GM19239 (cell line): ENCODE data around the gene SH2B2.

Experiments used
- DNase-seq: peaks from one replicate; pipeline ENCODE4 v3.0.0; 2011; ENCODE audit warnings: low spot score; ENCODE audit not compliant: insufficient read length
- FAIRE-seq: peaks from 2 replicates; lab custom pipeline; 2011; peaks lifted over from hg19 to GRCh38; lab: Jason Lieb, UNC

Gene SH2B2

DNA sequence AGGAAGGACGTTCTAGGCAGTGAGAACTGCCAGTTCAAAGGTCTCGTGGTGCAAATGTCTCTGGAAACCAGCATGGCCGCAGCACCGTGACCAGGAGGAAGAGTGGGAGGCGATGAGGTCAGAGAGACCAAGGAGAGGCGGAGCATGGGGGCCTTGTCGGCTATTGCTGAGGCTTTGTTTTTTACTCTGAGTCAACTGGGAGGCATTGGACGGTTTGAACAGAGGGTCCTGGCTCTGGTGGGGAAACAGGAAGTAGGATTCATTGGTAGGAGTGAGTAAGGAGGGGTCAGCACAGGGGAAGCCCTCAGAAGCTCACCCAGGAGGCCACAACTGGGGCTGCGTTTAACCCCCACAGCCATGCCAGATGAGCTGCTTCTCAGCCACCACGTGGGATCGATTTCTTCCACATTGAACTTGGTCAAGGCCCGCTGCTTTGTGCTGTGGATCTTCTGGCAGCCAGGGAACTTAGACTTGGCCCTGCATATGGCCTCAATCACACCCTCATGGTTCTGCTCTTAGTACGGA, 22.2 kb upstream of the SH2B2 start:
- FAIRE-seq: no peak
- no peak for DNase-seq

DNA sequence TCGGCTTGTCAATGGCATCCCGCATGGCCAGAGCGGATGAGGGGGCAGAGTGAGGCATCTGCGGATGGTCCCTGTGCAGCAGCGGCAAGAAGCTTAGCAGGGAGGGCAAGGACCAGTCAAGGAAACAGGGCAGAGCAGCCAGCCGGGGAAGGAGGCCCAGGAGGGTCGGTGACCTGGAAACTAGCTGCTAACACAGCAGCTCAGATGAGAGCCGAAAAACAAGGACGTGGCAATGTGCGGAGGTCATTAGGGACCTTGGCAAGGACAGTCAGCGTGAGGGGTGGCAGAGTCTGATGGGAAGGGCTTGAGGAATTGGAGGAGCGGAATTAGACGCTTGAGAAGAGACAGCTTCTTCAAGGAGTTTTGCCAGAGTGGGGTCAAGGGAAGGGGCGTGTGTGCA, 20.1 kb upstream of the SH2B2 start:
- DNase-seq: no peak
- FAIRE-seq: no peak

DNA sequence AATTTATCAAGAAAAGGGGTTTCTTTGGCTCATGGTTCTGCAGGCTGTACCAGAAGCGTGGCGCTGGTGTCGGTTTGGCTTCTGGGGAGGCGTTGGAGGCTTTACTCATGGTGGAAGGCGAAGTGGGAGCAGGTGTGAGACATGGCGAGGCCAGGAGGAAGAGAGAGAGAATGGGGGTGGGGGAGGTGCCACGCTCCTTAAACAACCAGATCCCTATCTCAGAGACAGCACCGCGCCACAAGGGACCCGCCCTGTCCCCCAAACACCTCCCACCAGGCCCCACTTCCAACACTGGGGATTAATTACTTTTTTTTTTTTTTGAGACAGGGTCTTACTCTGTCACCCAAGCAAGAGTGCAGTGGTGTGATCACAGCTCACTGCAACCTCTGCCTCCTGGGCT, 18.0 kb upstream of the SH2B2 start:
- DNase-seq (no peak), FAIRE-seq (no peak)

GRCh38 chr7:102270178-102270887, 16.3 kb upstream of the SH2B2 start:
- FAIRE-seq (no peak), DNase-seq (no peak)

DNA sequence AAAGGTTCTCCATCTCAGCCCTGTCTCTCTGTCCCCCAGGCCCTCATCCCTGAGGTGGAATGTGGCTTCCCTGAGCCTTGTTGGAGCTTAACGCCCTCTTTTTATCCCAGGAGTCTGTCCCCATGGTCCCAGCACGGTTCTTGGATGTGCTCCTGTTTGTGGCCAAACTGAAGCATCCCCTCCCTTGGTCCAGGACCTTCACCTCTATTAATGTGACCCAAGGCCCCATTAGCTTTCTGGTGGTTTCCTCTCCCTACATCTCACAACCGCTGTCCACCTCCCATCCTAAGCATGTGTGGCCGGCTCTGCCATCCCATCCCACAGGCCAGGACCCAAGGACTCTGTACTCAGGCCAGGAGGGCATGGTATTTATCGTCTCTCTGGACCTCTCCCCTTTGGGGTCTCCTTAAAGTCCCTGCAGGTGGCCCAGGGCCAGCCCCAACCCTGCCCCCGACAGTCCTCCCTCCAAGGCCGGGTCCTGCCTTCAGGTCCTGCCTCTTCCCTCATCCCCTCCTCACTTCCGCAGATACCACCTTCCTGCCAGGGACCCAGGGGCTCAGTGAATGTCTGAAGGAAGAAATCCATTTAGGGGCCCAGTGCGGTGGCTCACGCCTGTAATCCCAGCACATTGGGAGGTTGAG, 15.4 kb upstream of the SH2B2 start:
- no peak for FAIRE-seq
- DNase-seq: no peak

DNA sequence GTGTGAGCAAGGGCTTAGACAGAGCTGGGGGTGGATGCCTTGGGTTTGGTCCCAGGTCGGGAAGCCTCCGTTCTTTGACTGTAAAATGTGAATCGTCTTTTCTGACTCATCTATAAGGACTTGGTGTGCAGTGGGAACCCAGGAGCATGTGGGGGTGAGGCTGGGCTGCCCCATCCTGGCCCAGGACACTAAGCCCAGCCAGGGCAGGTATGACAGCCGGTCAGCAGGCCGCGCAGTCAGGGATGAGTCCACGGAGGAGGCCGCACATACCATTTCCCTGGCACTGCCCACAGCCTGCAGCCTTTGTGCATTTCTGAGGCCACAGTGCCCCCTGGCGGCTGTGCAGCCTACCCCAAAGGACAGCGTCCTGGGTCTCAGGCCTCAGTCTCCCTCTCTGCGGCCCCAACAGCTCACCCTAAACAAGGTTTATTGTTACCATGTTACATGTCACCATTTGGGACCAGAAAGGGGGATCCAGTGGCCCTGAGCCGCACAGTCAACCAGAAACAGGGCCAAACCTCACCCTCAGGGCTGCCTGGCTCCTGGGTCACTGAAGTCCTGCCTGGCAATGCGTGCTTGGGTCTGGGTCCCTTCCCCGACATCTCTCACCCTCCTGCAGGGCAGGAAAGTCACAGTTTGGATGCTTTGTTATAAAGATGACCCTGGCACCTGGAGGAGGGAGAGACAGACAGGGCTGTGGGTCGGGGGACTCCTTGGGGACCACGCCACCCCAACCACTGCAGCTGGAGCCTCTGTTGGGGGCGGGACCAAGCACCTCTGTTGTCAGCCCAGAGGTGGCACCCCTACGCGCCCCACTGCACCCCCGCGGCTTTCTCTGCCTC, 14.4 kb upstream of the SH2B2 start:
- DNase-seq: peak; percentile 89
- FAIRE-seq: peak; percentile 74

- FAIRE-seq (no peak), DNase-seq (no peak)
Measured at GRCh38 chr7:102272917-102273748, 13.5 kb upstream of the SH2B2 start.

DNA sequence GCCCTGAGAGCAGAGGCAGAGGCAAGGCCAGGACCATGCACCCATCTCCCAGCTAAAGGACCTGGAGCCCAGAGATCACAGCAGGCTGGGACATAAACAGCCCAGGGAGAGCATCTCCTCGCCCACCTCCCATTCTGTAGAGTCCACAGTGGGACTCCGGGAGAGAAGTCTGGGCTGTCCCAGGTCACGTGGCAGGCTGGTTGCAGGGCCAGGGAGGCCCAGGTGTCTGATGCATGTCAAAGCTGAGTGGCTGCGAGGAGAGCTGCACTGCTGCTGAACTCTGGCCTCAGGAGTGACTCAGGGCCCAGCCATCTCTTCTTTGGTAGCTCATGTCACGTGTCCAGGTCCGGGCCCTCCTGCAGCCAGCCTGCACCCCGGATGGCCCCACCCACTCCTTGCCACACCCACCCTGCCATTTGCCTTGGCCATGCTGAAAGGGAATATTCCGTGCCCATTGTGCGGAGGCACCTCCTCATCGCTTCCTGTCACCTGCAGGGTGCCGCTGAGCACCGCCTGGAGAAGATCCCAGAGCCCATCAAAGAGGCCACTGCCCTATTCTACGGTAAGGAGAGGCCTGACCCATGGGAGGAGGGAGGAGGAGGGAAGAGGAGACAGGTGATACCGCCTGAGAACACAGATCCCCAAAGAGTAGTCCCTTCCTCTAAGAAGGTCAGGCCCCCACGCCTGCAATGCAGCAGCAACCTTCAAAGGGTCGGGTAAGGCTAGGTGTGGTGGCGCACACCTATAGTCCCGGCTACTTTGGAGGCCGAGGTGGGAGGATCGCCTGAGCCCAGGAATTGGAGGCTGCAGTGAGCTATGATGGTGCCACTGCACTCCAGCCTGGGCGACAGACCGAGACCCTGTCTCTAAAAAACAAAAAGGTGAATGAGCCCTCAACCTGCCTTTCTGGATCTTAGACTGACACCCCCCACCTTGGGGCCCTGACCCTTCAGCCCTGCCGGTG, 12.6 kb upstream of the SH2B2 start:
- DNase-seq (no peak), FAIRE-seq (no peak)

GRCh38 chr7:102275123-102275703, 11.5 kb upstream of the SH2B2 start:
- DNase-seq (no peak), FAIRE-seq (no peak)

- FAIRE-seq: no peak
Measured at GRCh38 chr7:102277901-102278300, 8.8 kb upstream of the SH2B2 start.

DNA sequence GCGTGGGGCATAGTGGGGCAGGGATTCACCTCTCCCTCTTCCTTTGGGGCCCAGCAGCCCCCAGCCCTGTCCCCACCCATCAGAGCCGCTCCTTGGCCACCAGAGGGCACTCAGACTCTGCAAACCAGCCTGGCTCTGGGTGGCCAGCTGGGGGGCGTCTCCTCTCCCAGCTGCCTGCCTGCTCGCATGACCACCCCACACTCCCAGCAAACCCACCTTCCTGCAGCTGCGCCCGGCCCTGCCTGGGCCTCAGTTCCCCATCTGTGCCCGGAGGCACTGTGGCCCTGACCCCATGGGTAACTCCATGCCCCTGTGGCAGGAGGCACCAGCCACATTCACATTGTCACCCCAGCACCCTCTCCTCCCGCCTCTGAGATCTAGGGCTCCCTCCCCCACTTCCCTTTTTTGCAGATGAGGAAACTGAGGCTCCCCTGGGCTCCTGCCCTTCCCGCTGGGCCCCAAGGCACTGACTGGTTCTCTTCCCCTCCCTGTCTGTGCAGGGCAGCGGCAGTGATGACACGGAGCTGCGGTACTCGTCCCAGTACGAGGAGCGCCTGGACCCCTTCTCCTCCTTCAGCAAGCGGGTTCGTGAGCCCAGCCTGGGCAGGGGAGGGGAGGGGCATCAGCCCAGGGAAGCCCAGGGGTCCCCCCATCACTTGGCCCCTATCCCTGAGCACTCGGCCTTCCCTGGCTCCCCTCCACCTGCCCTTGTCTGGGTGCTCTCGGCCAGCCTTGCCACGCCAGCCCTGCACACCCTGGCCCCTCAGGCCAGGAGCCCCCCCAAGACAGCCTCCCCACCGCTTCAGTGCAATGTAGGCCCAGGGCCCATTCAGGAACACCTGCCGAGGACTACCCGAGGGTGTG, 6.9 kb upstream of the SH2B2 start:
- DNase-seq (peak; percentile 81), FAIRE-seq (peak; percentile 80)

More at GRCh38 chr7:102277901-102278300, 8.8 kb upstream of the SH2B2 start:
- DNase-seq: no peak

GRCh38 chr7:102280521-102280920, 6.1 kb upstream of the SH2B2 start:
- DNase-seq: no peak
- FAIRE-seq: no peak

- FAIRE-seq (no peak), DNase-seq (no peak)
Measured at GRCh38 chr7:102281785-102282184, 4.9 kb upstream of the SH2B2 start.

DNA sequence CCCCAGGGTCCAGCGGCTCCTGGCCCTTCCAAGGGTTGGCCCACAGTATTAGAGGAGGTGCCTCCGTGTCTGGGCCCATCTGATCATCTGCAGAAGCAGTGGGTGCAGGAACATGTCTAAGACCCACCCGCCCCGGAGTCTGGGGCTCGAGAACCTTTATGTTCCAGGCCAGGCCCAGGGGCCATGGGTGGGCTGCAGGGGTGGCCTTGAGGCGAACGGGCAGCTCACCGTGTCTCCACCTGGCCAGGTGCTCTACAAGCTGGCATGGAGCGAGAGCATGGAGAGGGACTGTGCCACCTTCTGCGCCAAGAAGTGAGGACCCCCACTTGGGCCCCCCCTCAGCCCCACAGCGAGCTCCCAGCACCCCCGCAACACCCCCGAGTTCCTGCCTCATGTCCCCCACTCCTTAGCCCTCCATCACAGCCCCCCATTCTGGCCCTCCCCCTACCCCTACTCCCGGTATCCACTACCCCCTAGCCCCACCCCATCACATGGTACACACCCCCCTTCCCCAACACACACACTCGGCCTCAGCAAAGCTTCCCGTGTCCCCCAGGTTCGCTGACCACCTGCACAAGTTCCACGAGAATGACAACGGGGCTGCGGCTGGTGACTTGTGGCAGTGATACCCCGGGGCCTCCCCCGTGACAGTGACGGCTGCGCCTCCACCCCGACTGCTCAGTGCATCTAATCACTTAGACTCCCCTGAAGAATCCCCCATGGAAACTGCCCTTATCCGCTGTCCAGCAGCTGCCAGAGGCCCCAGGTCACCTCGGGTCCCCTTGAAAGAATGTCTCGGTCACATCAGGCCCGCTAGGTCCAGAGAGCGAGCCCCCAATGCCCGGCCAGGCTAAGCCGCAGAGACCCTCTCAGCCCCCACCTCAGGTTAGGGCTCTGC, 4.0 kb upstream of the SH2B2 start:
- FAIRE-seq (no peak), DNase-seq (no peak)

- no peak for DNase-seq
- peak; percentile 23 for FAIRE-seq
Measured at GRCh38 chr7:102283477-102284189, 3.0 kb upstream of the SH2B2 start.

GRCh38 chr7:102284399-102284798, 2.3 kb upstream of the SH2B2 start:
- peak; percentile 26 for FAIRE-seq
- no peak for DNase-seq
